ENCODE results near the gene PANK4. TPM values are rescaled to one million over a fixed set of nuclear protein-coding genes. Genes with fewer than 3 reads are reported as not detected.

Gene PANK4
- total RNA-seq, 1 experiment from 2014 or later = 45.6 TPM

- intact Hi-C loops (cut with micrococcal nuclease; ENCODE audit: unreplicated experiment) = no loop called here
- Histone ChIP-seq H3K4me1 (ENCODE audit: insufficient read depth, low read length, poor library complexity, severe bottlenecking) (peaks cover 13% of the 10 kb centered on the region), H3K27me3 (replicated peaks; ENCODE audit: insufficient read depth, low read depth, low read length, poor library complexity) (no peaks in the 10 kb centered on the region), H3K36me3 (ENCODE audit: insufficient read depth, low read length, poor library complexity, severe bottlenecking) (no peaks in the 10 kb centered on the region), H3K4me3 (ENCODE audit: low read depth, low read length, poor library complexity, severe bottlenecking) (no peak overlapping the region), H3K9me3 (ENCODE audit: low read depth, low read length, poor library complexity, severe bottlenecking) (no peaks in the 10 kb centered on the region), H3K27ac (ENCODE audit: low read depth, low read length, poor library complexity, severe bottlenecking) (no peak overlapping the region)
- POLR2A ChIA-PET (ENCODE audit: low non-redundant PET) = no interaction called here
- DNase-seq (ENCODE audit: low spot score) = no peak
- no TSS peak for BruUV-seq (replicated peaks)
- CTCF ChIA-PET = no interaction called here
- TF ChIP-seq CTCF (conservative IDR thresholded peaks at IDR 0.05; ENCODE audit: low read depth, low read length) (no peak), EZH2 (IDR thresholded peaks at IDR 0.05; ENCODE audit: borderline replicate concordance, low read depth, low read length, poor library complexity, severe bottlenecking) (no peak)
Measured at GRCh38 chr1:2560299-2561073, 34.1 kb upstream of the PANK4 start.

- Histone ChIP-seq H3K9me3 (ENCODE audit: low read depth, low read length, poor library complexity, severe bottlenecking) (no peaks in the 10 kb centered on the region), H3K27ac (ENCODE audit: low read depth, low read length, poor library complexity, severe bottlenecking) (no peak overlapping the region), H3K4me1 (ENCODE audit: insufficient read depth, low read length, poor library complexity, severe bottlenecking) (peaks cover 17% of the 10 kb centered on the region), H3K4me3 (ENCODE audit: low read depth, low read length, poor library complexity, severe bottlenecking) (no peak overlapping the region), H3K36me3 (ENCODE audit: insufficient read depth, low read length, poor library complexity, severe bottlenecking) (no peaks in the 10 kb centered on the region), H3K27me3 (replicated peaks; ENCODE audit: insufficient read depth, low read depth, low read length, poor library complexity) (no peaks in the 10 kb centered on the region)
- TF ChIP-seq EZH2 (IDR thresholded peaks at IDR 0.05; ENCODE audit: borderline replicate concordance, low read depth, low read length, poor library complexity, severe bottlenecking) (no peak), CTCF (conservative IDR thresholded peaks at IDR 0.05; ENCODE audit: low read depth, low read length) (no peak)
- no peak for DNase-seq (ENCODE audit: low spot score)
- intact Hi-C loops (cut with micrococcal nuclease; ENCODE audit: unreplicated experiment) = loop anchor here (10.0 kb wide), 1 partner anchor 865 kb away; no protein-coding TSS in a partner anchor
- ChIA-PET CTCF (no interaction called here), POLR2A (ENCODE audit: low non-redundant PET) (no interaction called here)
- no TSS peak for BruUV-seq (replicated peaks)
Measured at GRCh38 chr1:2559509-2560298, 33.3 kb upstream of the PANK4 start.

- H3K4me3 ChIP-seq (ENCODE audit: low read depth, low read length, poor library complexity, severe bottlenecking) = no peak overlapping the region
- H3K4me1 ChIP-seq (ENCODE audit: insufficient read depth, low read length, poor library complexity, severe bottlenecking) = peaks cover 17% of the 10 kb centered on the region
- H3K27ac ChIP-seq (ENCODE audit: low read depth, low read length, poor library complexity, severe bottlenecking) = no peak overlapping the region
- no peak for DNase-seq (ENCODE audit: low spot score)
- TF ChIP-seq EZH2 (IDR thresholded peaks at IDR 0.05; ENCODE audit: borderline replicate concordance, low read depth, low read length, poor library complexity, severe bottlenecking) = no peak
- TF ChIP-seq CTCF (conservative IDR thresholded peaks at IDR 0.05; ENCODE audit: low read depth, low read length) = no peak
- no peaks in the 10 kb centered on the region for H3K27me3 ChIP-seq (replicated peaks; ENCODE audit: insufficient read depth, low read depth, low read length, poor library complexity)
- CTCF ChIA-PET = no interaction called here
- intact Hi-C loops (cut with micrococcal nuclease; ENCODE audit: unreplicated experiment) = loop anchor here (10.0 kb wide), 1 partner anchor 866 kb away; no protein-coding TSS in a partner anchor
- no peaks in the 10 kb centered on the region for H3K36me3 ChIP-seq (ENCODE audit: insufficient read depth, low read length, poor library complexity, severe bottlenecking)
- H3K9me3 ChIP-seq (ENCODE audit: low read depth, low read length, poor library complexity, severe bottlenecking) = no peaks in the 10 kb centered on the region
- POLR2A ChIA-PET (ENCODE audit: low non-redundant PET) = no interaction called here
- BruUV-seq (replicated peaks) = no TSS peak
Measured at GRCh38 chr1:2558861-2559260, 32.5 kb upstream of the PANK4 start.

Data from A673 (cell line).